ENCODE results near the gene OR51I1. TPM values are rescaled to one million over a fixed set of nuclear protein-coding genes. Genes with fewer than 3 reads are reported as not detected.

Gene OR51I1
- total RNA-seq (under 1 TPM in 3 of 9 donors, not detected in 6; 0.34 to 0.94 (median 0.61) TPM), polyA plus RNA-seq (not detected)
- long read RNA-seq, donor 1: 0 reads
- long read RNA-seq, donor 2: 0 reads
- long read RNA-seq, donor 3: 0 reads
- long read RNA-seq, donor 4: 0 reads
- long read RNA-seq, donor 5: 0 reads
- long read RNA-seq, donor 6: 0 reads
- long read RNA-seq, donor 7: 0 reads
- long read RNA-seq, donor 8: 0 reads
- long read RNA-seq, donor 9: 0 reads
- long read RNA-seq, donor 10: 0 reads

GRCh38 chr11:5441414-5441813 lies at the start of gene OR51I1:
Gene OR51I1, minus strand, starts transcription at chr11:5441514. Its CDS starts 0 bp downstream, at chr11:5441514.
- TF ChIP-seq CTCF (IDR thresholded peaks at IDR 0.05): no peak
- no peak for TF ChIP-seq POLR2A (IDR thresholded peaks at IDR 0.05)
- DNase-seq: no peak

GRCh38 chr11:5489576-5490357 lies 48.5 kb upstream of the OR51I1 start:
- Histone ChIP-seq H3K9me3 (replicated peaks in 1 of 3) (no peaks in the 10 kb centered on the region), H3K36me3 (replicated peaks in 1 of 2) (no peaks in the 10 kb centered on the region), H3K27ac (no peak overlapping the region), H3K27me3 (no peaks in the 10 kb centered on the region), H3K4me1 (replicated peaks in 1 of 2) (no peaks in the 10 kb centered on the region), H3K4me3 (no peak overlapping the region)
- TF ChIP-seq POLR2A (IDR thresholded peaks at IDR 0.05): no peak
- TF ChIP-seq CTCF (IDR thresholded peaks at IDR 0.05): no peak
- no peak for DNase-seq
- intact Hi-C loops (cut with DNase I): no loop called here
- WGBS, 4 donors: 46 to 52% (median 50%) methylated on average over 5 of the region's 5 CpGs

More at GRCh38 chr11:5441414-5441813, at the start of gene OR51I1:
- H3K4me1 ChIP-seq (replicated peaks in 1 of 2): no peaks in the 10 kb centered on the region
- intact Hi-C loops (cut with DNase I): no loop called here
- H3K36me3 ChIP-seq (replicated peaks in 1 of 2): no peaks in the 10 kb centered on the region
- no peaks in the 10 kb centered on the region for H3K9me3 ChIP-seq (replicated peaks in 1 of 3)
- H3K4me3 ChIP-seq: no peak within 1 kb of the TSS
- H3K27ac ChIP-seq: no peak within 1 kb of the TSS
- no peaks in the 10 kb centered on the region for H3K27me3 ChIP-seq
- WGBS, 4 donors: 19 to 30% (median 27%) methylated on average over 2 of the region's 2 CpGs; no CpG with 5 or more reads in 1 of the 4 donors

- DNase-seq: no peak
- H3K27me3 ChIP-seq: no peaks in the 10 kb centered on the region
- H3K27ac ChIP-seq: no peak overlapping the region
- H3K9me3 ChIP-seq (replicated peaks in 1 of 3): no peaks in the 10 kb centered on the region
- no peak for TF ChIP-seq CTCF (IDR thresholded peaks at IDR 0.05)
- TF ChIP-seq POLR2A (IDR thresholded peaks at IDR 0.05): no peak
- H3K4me3 ChIP-seq: no peak overlapping the region
- no peaks in the 10 kb centered on the region for H3K4me1 ChIP-seq (replicated peaks in 1 of 2)
- WGBS, 4 donors: 89 to 96% (median 92%) methylated on average over 4 of the region's 4 CpGs
- intact Hi-C loops (cut with DNase I): no loop called here
- H3K36me3 ChIP-seq (replicated peaks in 1 of 2): no peaks in the 10 kb centered on the region
Measured at GRCh38 chr11:5488798-5489399, 47.6 kb upstream of the OR51I1 start.

- Histone ChIP-seq H3K27ac (no peak within 1 kb of the TSS), H3K36me3 (replicated peaks in 1 of 2) (no peaks in the 10 kb centered on the region), H3K4me3 (no peak within 1 kb of the TSS), H3K9me3 (replicated peaks in 1 of 3) (no peaks in the 10 kb centered on the region), H3K4me1 (replicated peaks in 1 of 2) (no peaks in the 10 kb centered on the region), H3K27me3 (no peaks in the 10 kb centered on the region)
- TF ChIP-seq CTCF (IDR thresholded peaks at IDR 0.05): no peak
- TF ChIP-seq POLR2A (IDR thresholded peaks at IDR 0.05): no peak
- DNase-seq: no peak
- intact Hi-C loops (cut with DNase I): no loop called here
Measured at GRCh38 chr11:5488385-5488784, 47.1 kb upstream of the OR51I1 start, which contains the start of gene OR52D1. Gene OR52D1, plus strand, starts transcription at chr11:5488685. Its CDS starts 22 bp downstream, at chr11:5488707.

Measured in adrenal gland (tissue), 19 donors.